ENCODE measurements around the gene UBTD1.
"Not testable (repeated sequence)": the region's sequence is repeated elsewhere in the genome, so short reads cannot be mapped to it uniquely, and the experiment has no call there.

UBTD1 gene

DNA sequence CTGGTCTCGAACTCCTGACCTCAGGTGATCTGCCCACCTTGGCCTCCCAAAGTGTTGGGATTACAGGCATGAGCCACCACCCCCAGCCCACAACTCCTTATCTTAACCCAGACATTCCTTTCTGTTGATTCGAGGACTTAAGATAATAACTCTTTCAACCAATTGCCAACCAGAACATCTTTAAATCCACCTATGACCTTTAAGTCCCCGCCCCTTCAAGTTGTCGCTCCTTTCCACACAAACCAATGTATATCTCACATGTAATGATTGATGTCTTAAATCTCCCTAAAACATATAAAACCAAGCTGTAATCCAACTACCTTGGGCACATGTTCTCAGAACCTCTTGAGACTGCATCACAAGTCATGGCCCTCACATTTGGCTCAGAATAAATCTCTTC is 66.1 kb downstream of the UBTD1 start:
- H3K4me3 ChIP-seq (ENCODE audit: low read length) = no peak overlapping the region
- TF ChIP-seq ZNF274 (IDR thresholded peaks at IDR 0.05; ENCODE audit: low read depth, low read length) = no peak

DNA sequence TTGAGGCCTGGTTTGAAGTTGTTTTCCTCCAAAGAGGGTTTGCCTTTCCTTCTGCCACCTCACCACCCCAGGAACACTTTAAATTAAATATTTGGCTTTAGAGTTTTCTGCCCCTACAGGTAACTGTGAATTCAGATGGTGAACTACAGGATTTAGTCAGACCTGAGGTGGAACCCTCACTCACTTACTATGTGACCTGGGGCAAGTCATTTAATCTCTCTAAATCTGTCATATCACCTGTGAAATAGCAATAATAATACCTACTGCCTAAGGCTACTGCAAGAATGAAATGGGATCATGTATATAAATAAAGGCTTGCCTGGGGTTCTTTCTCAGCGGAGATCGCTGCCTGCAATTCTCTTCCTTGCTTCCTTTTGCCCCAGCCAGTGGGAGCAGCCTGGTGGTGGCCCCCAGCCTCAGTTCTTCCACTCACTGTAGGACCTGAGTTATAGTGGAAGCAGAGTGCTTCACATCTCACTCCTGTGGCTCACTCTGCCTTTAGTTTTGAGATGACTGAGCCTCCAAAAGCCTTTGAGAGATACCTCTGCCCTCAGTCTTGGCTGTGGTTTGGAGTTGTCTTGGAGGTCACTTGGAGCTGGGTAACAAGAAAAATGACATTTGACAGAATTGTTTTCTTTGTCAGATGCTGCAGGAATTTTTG is 67.7 kb downstream of the UBTD1 start:
- no peak overlapping the region for H3K4me3 ChIP-seq (ENCODE audit: low read length)
- no peak for TF ChIP-seq ZNF274 (IDR thresholded peaks at IDR 0.05; ENCODE audit: low read depth, low read length)

DNA sequence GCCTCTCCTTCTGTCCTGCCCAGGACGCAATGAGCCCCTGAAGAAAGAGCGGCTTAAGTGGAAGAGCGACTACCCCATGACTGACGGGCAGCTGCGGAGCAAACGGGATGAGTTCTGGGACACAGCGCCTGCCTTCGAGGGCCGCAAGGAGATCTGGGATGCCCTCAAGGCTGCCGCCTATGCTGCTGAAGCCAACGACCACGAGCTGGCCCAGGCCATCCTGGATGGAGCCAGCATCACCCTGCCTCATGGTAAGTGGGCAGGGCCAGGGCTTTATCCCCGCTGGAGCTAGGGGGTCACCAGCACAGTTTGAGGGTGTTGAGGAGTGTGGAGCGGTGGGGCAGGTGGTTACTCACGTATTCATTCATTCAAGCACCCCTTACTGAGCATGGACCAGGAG is 69.2 kb downstream of the UBTD1 start:
- no peak for TF ChIP-seq ZNF274 (IDR thresholded peaks at IDR 0.05; ENCODE audit: low read depth, low read length)
- no peak overlapping the region for H3K4me3 ChIP-seq (ENCODE audit: low read length)

DNA sequence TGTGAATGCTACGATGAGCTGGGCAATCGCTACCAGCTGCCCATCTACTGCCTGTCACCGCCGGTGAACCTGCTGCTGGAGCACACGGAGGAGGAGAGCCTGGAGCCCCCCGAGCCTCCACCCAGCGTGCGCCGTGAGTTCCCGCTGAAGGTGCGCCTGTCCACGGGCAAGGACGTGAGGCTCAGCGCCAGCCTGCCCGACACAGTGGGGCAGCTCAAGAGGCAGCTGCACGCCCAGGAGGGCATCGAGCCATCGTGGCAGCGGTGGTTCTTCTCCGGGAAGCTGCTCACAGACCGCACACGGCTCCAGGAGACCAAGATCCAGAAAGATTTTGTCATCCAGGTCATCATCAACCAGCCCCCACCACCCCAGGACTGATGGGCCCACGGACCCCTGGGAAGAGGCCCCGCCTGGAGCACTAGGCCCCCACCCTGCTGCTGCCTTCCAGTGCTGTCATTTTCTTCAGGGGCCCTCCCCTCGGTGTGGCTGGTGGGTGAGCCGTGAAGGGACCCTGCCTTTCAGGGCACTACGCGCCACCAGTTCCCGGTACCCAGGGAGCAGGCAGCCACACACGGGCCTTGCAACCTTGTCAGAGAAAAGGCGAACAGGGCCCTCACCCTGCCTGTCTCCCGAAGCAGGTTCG is 71.5 kb downstream of the UBTD1 start:
- H3K4me3 ChIP-seq (ENCODE audit: low read length) = no peak overlapping the region
- TF ChIP-seq ZNF274 (IDR thresholded peaks at IDR 0.05; ENCODE audit: low read depth, low read length) = no peak

DNA sequence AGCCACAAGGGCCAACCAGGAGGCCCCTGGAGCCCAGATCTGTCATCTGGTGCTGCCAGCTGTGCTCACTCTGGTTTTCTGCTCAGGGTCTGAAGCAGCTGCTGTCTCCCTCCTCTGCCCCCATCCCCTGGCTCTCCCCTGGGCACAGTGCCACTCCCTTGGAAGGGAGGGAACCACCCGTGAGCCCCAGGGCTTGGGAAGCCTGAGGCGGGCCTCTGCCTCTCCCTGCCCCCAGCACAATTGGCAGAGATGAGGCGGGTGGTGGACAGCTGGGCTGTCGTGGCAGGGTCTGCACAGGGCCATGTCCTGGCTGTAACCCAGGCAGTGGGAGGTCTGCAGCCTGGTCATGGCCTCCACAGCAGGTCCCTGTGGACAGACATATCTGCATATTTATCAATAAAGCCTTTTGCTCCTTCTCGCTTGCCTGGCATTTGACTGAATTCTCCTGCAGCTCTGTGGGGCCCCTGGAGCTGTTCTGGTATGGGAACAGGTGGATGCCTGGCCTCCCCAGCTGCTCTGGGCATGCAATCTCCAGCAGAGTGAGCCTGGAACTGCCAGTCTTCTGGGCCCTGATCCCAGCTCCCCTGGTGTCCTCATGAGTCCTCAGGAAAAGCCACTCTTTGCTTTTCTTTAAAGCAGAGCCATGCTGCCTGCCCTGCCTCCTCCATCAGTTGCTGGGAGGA is 72.2 kb downstream of the UBTD1 start:
- no peak for TF ChIP-seq ZNF274 (IDR thresholded peaks at IDR 0.05; ENCODE audit: low read depth, low read length)
- no peak overlapping the region for H3K4me3 ChIP-seq (ENCODE audit: low read length)

DNA sequence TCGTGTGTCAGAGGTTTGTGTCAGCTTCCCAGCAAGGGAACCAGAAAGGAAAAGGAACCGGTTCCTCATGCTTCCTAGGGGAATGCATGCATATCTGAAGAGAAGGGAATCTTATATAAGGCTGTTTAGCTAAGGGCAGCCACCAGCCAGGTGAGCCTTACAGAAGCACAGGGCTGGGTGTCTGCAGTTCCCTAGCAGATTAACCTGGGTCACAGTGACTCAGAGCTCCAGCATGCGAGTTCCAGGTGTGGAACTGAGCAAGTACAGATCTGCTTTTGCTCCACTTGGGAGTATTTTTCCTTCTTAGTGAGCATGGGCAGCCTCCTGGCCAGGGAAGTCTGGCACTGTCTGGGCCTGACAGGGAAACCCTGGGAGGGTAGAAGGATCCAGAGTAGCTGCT is 72.9 kb downstream of the UBTD1 start:
- no peak for TF ChIP-seq ZNF274 (IDR thresholded peaks at IDR 0.05; ENCODE audit: low read depth, low read length)
- H3K4me3 ChIP-seq (ENCODE audit: low read length) = no peak overlapping the region

DNA sequence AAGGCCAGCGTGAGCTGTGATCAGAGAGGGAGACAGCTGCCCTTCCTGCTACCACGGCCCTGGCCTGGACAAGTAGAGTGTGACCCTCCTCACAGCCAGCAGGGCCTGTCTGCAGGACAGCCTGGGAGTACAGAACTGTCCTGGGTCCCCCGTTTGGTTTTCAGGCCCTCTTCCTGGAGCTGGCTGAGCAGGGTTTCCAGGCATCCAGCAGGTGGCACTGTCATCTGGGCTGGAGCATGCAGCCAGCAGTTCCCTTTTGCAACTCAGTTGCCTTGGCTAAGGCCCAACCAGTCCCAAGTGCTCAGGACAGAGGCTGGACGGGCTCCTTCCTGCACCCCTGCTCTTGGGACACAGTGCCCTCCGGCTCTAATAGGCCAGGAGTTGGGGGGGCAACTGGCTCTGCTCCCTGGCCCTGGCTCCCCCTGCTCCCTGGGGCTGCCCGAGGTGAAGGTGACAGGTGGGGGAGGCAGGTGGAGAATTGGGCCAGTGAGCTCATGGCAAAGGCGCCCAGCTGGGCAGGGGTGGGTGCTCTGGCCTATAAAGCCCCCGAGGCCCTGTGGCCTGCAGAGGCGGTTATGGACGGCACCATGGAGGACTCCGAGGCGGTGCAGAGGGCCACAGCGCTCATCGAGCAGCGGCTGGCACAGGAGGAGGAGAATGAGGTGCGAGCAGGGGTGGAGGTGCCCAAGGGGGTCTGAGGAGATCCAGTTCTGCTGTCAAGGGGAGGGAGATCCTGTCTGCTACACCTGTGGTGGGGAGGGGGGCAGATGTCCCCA is 73.7 kb downstream of the UBTD1 start, which contains the start of gene ANKRD2:
TSS of gene ANKRD2 (plus strand) at position 566 of the 776 bp plus-strand sequence. CDS start at position 576, 10 bp downstream.
- no peak within 1 kb of the TSS for H3K4me3 ChIP-seq (ENCODE audit: low read length)
- TF ChIP-seq ZNF274 (IDR thresholded peaks at IDR 0.05; ENCODE audit: low read depth, low read length) = no peak

DNA sequence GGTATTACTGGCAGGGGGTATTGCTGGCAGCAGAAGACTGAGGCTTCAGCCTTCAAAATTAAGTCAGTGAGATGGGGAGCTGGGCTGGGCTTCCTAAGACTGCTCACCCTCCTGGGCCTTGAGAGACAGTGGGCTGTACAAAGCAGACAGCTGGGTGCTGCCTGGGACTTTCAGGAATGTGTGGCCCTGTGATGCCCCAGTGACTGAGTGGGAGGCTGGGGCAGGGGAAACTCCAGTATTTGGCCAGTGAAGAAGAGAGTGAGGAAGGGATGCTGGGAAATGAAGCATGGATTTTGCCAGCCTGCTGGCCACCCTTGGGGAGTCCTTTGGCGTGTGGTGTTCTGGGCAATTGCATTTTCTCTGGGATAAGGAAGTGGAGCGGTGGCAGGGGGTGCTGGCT is 74.3 kb downstream of the UBTD1 start:
- TF ChIP-seq ZNF274 (IDR thresholded peaks at IDR 0.05; ENCODE audit: low read depth, low read length) = no peak

DNA sequence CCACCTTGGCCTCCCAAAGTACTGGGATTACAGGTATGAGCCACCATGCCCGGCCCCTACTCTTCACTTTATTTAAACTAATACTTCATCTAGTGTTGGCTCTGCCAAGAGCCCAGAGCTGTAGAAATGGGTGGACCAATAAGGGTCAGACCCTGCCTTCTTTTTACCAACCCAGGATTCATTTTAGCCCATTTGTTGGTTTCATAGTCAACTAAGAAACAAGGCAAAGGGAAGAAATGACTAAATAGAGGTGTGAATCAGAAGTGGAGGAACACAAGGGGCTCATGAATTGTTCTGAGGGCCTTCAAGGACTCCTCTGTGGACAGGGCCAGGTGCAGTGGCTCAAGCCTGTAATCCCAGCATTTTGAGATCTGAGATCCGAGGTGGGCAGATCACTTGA is 74.9 kb downstream of the UBTD1 start:
- no peak overlapping the region for H3K4me3 ChIP-seq (ENCODE audit: low read length)
- no peak for TF ChIP-seq ZNF274 (IDR thresholded peaks at IDR 0.05; ENCODE audit: low read depth, low read length)

More for the DNA sequence above, 74.3 kb downstream of the UBTD1 start:
- no peak overlapping the region for H3K4me3 ChIP-seq (ENCODE audit: low read length)

DNA sequence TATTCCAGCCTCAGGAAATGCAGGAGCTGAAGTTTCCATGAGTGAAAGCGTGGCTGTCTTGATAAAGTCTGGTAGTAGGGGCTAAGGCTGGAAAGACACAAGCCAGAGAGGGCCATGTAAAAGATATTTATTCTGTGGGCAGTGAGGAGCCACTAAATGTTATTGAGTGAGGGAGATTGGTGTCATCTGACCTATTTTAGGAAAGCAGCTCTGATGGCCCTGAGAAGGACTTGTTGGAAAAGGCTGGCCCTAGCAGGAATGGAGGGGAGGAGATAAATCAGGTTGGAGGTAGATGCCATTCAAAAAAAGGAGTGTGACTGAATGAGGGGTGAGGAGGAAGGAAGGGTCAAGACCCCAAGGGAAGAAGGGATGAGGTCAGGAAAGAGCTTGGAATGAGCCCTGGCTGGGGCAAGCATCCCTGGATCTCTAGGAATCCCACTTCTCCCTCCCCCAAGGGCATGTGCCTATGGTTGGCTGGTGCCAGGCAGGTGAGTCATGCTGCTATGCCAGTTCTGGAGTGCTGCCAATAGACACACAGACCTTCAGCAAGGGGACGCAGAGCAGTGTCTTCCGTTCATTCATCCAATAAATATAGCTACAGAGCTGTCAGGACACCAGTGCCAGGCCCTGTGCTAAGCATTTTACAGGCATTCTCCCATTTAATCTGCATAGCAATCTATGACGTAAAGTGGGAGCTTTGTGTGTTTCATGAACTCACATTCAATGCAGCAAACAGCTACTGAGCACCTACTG is 75.8 kb downstream of the UBTD1 start:
- no peak for TF ChIP-seq ZNF274 (IDR thresholded peaks at IDR 0.05; ENCODE audit: low read depth, low read length)
- no peak overlapping the region for H3K4me3 ChIP-seq (ENCODE audit: low read length)

DNA sequence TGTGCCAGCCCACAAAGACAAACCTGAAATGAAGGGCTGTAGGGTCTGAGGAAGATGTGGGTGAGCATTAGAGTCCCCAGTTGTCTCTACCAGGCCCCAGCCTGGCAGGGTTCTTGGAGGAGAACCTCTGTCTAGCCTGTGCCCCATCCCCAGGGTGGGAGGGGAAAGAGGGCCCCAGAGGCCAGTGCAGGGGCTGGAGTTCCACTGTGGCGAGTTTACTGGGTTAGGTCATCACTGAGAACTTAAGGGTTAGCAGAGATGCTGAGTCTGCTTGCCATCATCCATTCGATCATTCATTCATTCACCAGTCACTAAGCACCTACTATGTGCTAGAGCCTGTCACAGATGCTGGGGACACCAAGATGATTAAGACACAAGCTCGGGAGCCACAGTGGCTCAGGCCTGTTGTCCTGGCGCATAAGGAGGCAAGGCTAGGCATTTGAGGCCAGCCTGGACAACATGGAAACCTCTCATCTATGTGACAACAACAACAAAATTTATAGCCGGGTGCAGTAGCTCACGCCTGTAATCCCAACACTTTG is 76.5 kb downstream of the UBTD1 start:
- H3K4me3 ChIP-seq (ENCODE audit: low read length) = no peak overlapping the region
- no peak for TF ChIP-seq ZNF274 (IDR thresholded peaks at IDR 0.05; ENCODE audit: low read depth, low read length)

DNA sequence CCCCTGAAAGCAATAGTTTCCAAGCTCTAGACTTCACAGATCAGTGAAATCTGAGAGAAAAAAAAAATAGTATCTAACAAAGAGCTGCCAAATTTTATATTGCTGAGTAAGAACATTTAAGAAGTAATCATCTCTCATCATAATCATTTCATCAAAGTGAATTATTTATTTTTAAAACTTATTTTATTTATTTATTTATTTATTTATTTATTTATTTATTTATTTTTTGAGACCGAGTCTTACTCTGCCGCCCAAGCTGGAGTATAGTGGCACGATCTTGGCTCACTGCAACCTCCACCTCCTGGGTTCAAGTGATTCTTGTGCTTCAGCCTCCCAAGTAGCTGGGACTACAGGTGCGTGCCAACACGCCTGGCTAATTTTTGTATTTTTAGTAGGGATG is 77.8 kb downstream of the UBTD1 start:
- H3K4me3 ChIP-seq (ENCODE audit: low read length) = not testable (repeated sequence)

DNA sequence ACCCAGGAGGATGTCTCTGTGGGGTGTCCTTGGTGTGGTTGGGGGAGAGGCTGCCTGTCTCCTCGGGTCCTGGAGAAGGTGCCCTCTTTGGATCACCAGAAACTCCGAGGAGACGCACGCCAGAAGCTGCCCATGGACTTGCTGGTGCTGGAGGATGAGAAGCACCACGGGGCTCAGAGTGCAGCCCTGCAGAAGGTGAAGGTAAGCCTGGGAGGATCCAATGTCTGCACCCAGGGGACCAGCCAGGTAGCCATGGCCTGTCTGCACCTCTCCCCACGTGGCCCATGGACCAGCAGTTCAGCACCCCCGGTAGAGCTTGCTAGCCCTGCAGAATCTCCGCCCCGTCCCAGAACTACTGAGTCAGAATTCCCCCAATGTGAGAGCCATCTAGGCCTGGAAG is 79.0 kb downstream of the UBTD1 start:
- H3K4me3 ChIP-seq (ENCODE audit: low read length) = no peak overlapping the region

More for the DNA sequence above, 79.0 kb downstream of the UBTD1 start:
- TF ChIP-seq ZNF274 (IDR thresholded peaks at IDR 0.05; ENCODE audit: low read depth, low read length) = no peak
